Smooth muscle cell (in vitro differentiated cells): ENCODE measurements around the gene SERP2. TPM values are rescaled to one million over a fixed set of nuclear protein-coding genes. Genes with fewer than 3 reads are reported as not detected.

Experiments used
- DNase-seq: peaks from one replicate; lab custom pipeline; 2025; ENCODE audit not compliant: unreplicated experiment; lab: John Stamatoyannopoulos, UW
- H2AFZ ChIP-seq: fragments of 200-600 bp; sonication (generic); 2 replicates; pipeline ENCODE4 v1.6.0; 2016; ENCODE audit warnings: antibody characterized with exemption, low read depth, mild to moderate bottlenecking
- H3F3A ChIP-seq: fragments of 200-600 bp; sonication (generic); 2 replicates; pipeline ENCODE4 v1.6.0; 2017; ENCODE audit warnings: antibody characterized with exemption, low read depth
- H3K27ac ChIP-seq: fragments of 200-600 bp; sonication (generic); 2 replicates; pipeline ENCODE4 v1.5.1; 2016; ENCODE audit warnings: low read depth, mild to moderate bottlenecking
- H3K27me3 ChIP-seq: fragments of 200-600 bp; sonication (generic); 2 replicates; pipeline ENCODE4 v1.6.1; 2016; ENCODE audit warnings: low read depth, mild to moderate bottlenecking
- H3K36me3 ChIP-seq: fragments of 200-600 bp; sonication (generic); 2 replicates; pipeline ENCODE4 v1.5.1; 2016; ENCODE audit warnings: low read depth
- H3K4me1 ChIP-seq: fragments of 200-600 bp; sonication (generic); 2 replicates; pipeline ENCODE4 v1.5.1; 2016; ENCODE audit warnings: low read depth
- H3K4me2 ChIP-seq: fragments of 200-600 bp; sonication (generic); 2 replicates; pipeline ENCODE4 v1.6.0; 2016; ENCODE audit warnings: mild to moderate bottlenecking
- H3K4me3 ChIP-seq: fragments of 200-600 bp; sonication (generic); 2 replicates; pipeline ENCODE4 v1.5.1; 2016; ENCODE audit warnings: mild to moderate bottlenecking
- H3K79me2 ChIP-seq: fragments of 200-600 bp; sonication (generic); 2 replicates; pipeline ENCODE4 v1.6.0; 2016; ENCODE audit warnings: low read depth, mild to moderate bottlenecking
- H3K9ac ChIP-seq: fragments of 200-600 bp; sonication (generic); 2 replicates; pipeline ENCODE4 v1.6.0; 2016; ENCODE audit warnings: low read depth
- H3K9me3 ChIP-seq: fragments of 200-600 bp; sonication (generic); replicated peaks from 2 replicates; pipeline ENCODE4 v1.5.1; 2016; ENCODE audit warnings: low read depth
- H4K20me1 ChIP-seq: fragments of 200-600 bp; sonication (generic); 2 replicates; pipeline ENCODE4 v1.6.0; 2016; ENCODE audit warnings: low read depth
- CTCF ChIP-seq: fragments of 200-600 bp; sonication (generic); IDR thresholded peaks from 2 replicates; pipeline ENCODE4 v1.5.1; 2017; ENCODE audit warnings: borderline replicate concordance, mild to moderate bottlenecking, antibody characterized with exemption; ENCODE audit not compliant: insufficient read depth, poor library complexity, severe bottlenecking
- WGBS: methylation state at CpG from one replicate; pipeline ENCODE4 v1.1.7; 2016; ENCODE audit warnings: low lambda C conversion rate; 5-methylcytosine and 5-hydroxymethylcytosine counted together
- polyA plus RNA-seq: library from polyadenylated mRNA; unstranded; fragments of >200 nt; fragmentation: Nextera tagmentation; extraction: Ambion mirVana; gene quantifications from 2 replicates; pipeline ENCODE4 v1.2.1, GENCODE V29; 2016
- total RNA-seq: library from RNA; depleted of rRNA; stranded (reverse); fragments of >200 nt; gene quantifications from 2 replicates; pipeline ENCODE4 v1.2.3, GENCODE V29; 2014

SERP2 gene
- total and polyA plus RNA-seq, 2 experiments from 2014 or later, result 1.8 to 2.1 TPM

DNA sequence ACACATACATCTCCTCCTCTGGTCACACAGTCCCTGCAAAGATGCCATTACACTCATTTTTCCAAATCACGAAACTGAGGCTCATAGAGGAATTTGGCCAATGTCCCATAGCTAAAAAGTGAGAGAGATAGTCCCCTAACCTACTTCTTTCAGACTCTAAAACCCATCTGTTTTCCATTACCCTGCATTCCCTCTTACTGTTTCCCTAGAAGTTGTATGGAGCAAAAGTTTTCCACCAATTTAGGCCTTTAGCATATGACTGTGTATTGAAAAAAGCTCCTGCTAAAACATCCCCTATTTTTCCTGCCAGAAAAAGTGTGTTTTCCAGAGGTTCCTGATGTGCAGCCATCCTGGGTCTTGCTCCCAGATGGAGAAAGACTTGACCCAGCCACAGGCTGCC lies 16.3 kb downstream of the SERP2 start:
- peaks cover 17% of the 10 kb centered on the region for H3F3A ChIP-seq
- no peak for TF ChIP-seq CTCF
- no peaks in the 10 kb centered on the region for H3K36me3 ChIP-seq
- no peak for DNase-seq
- no peak overlapping the region for H2AFZ ChIP-seq
- 71% methylated on average over 1 of the region's 1 CpG for WGBS
- no peak overlapping the region for H3K27ac ChIP-seq
- H3K4me1 ChIP-seq, result peaks cover 30% of the 10 kb centered on the region
- no peak overlapping the region for H3K9ac ChIP-seq
- H3K79me2 ChIP-seq, result no peaks in the 10 kb centered on the region
- H3K27me3 ChIP-seq, result no peaks in the 10 kb centered on the region
- no peak overlapping the region for H3K4me2 ChIP-seq
- H3K9me3 ChIP-seq, result no peaks in the 10 kb centered on the region
- H3K4me3 ChIP-seq, result no peak overlapping the region
- no peaks in the 10 kb centered on the region for H4K20me1 ChIP-seq

DNA sequence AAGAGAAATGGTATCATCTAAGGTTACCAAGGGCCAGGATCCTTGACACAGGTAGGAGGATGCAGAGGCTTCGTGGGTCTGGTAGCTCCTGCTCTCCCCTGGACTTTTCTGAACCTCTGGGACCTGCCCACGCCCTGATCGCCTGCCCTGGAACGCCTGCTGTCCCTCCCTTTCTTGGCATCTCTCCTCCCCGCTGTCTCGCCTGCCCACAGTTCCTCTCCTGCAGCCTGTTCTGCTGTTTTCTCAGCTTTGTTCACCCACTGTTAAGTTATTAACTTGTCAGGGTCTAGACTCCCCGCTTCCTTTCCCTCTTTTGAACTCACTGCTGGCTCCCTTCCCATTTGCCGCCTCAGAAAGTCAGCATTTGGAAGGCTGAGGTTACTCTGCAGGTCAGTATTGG lies 19.8 kb downstream of the SERP2 start:
- no peak overlapping the region for H3K4me2 ChIP-seq
- H3K79me2 ChIP-seq, result no peaks in the 10 kb centered on the region
- peaks cover 25% of the 10 kb centered on the region for H3F3A ChIP-seq
- 81% methylated on average over 8 of the region's 8 CpGs for WGBS
- H2AFZ ChIP-seq, result no peak overlapping the region
- no peak overlapping the region for H3K27ac ChIP-seq
- no peak overlapping the region for H3K4me3 ChIP-seq
- no peak for TF ChIP-seq CTCF
- no peaks in the 10 kb centered on the region for H4K20me1 ChIP-seq
- H3K27me3 ChIP-seq, result no peaks in the 10 kb centered on the region
- no peaks in the 10 kb centered on the region for H3K9me3 ChIP-seq
- H3K4me1 ChIP-seq, result peaks cover 35% of the 10 kb centered on the region
- H3K36me3 ChIP-seq, result no peaks in the 10 kb centered on the region
- no peak overlapping the region for H3K9ac ChIP-seq
- no peak for DNase-seq

DNA sequence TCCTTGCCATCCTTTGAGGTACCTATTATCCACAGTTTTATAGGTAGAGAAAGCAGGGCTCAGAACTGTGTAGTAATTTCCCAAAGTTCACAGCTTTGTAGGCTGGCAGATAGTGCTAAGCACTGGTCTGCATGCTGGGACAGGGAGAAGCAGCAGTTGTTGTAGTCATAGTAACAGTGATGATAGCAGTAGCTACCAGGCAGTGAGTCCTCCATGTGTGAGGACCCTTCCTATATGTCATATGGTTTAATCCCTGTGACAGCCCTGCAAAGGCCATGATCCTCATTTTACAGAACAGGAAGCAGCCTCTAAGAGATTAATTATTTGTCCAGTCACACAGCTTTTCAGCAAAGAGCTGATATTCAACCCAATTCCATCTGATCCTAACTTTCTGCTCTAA lies 21.0 kb downstream of the SERP2 start:
- Histone ChIP-seq H3K4me2 (peak overlapping the region; percentile 29), H3K36me3 (no peaks in the 10 kb centered on the region), H3K79me2 (no peaks in the 10 kb centered on the region), H2AFZ (no peak overlapping the region), H3K9ac (no peak overlapping the region), H3F3A (peaks cover 23% of the 10 kb centered on the region), H3K4me3 (no peak overlapping the region), H3K27me3 (no peaks in the 10 kb centered on the region), H3K9me3 (no peaks in the 10 kb centered on the region), H3K4me1 (peaks cover 30% of the 10 kb centered on the region), H3K27ac (peak overlapping the region; percentile 45), H4K20me1 (no peaks in the 10 kb centered on the region)
- TF ChIP-seq CTCF, result no peak
- no peak for DNase-seq

- peaks cover 30% of the 10 kb centered on the region for H3K4me1 ChIP-seq
- peak overlapping the region; percentile 77 for H3K4me2 ChIP-seq
- H2AFZ ChIP-seq, result no peak overlapping the region
- peaks cover 22% of the 10 kb centered on the region for H3F3A ChIP-seq
- DNase-seq, result no peak
- no peaks in the 10 kb centered on the region for H4K20me1 ChIP-seq
- H3K4me3 ChIP-seq, result no peak overlapping the region
- H3K36me3 ChIP-seq, result no peaks in the 10 kb centered on the region
- peak overlapping the region; percentile 86 for H3K27ac ChIP-seq
- peak overlapping the region; percentile 48 for H3K9ac ChIP-seq
- 46% methylated on average over 8 of the region's 8 CpGs for WGBS
- no peaks in the 10 kb centered on the region for H3K79me2 ChIP-seq
- TF ChIP-seq CTCF, result no peak
- no peaks in the 10 kb centered on the region for H3K27me3 ChIP-seq
- no peaks in the 10 kb centered on the region for H3K9me3 ChIP-seq
These were observed 22.5 kb downstream of the SERP2 start for GRCh38 chr13:44395976-44396694.
